ENCODE data around the gene ATG2A. TPM values are rescaled to one million over a fixed set of nuclear protein-coding genes. Genes with fewer than 3 reads are reported as not detected.

The ATG2A gene
- total RNA-seq, 1 donor from 2014 or later = 13.1 TPM

DNA sequence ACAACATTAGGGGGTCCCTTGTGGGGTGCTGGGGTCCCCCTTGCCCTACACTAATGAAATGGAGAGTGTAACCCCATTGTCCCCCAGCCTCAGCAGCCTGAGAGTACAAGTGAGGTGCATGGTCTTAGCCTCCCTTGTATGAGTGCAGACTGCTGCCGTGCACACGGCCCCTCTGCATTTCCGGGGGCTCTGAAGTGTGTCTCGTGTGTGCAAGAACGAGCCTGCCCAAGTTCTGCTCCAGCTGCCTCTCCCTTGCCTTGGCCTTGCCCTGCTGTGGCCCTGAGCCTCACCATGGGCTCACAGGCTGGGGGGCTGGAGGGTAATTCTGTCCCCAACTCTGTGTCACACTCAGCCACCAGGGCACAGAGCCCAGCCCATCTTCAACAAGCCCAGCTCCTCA lies 33.4 kb downstream of the ATG2A start:
- Histone ChIP-seq H3K9me3 (replicated peaks) (no peaks in the 10 kb centered on the region), H3K27me3 (ENCODE audit: low read depth) (no peaks in the 10 kb centered on the region), H3K4me1 (peaks cover 42% of the 10 kb centered on the region), H3K36me3 (no peaks in the 10 kb centered on the region), H3K27ac (replicated peaks) (peak overlapping the region; percentile 94), H3K4me3 (no peak overlapping the region)
- intact Hi-C loops (cut with micrococcal nuclease) = no loop called here
- no peak for DNase-seq
- TF ChIP-seq, protein P1, sequence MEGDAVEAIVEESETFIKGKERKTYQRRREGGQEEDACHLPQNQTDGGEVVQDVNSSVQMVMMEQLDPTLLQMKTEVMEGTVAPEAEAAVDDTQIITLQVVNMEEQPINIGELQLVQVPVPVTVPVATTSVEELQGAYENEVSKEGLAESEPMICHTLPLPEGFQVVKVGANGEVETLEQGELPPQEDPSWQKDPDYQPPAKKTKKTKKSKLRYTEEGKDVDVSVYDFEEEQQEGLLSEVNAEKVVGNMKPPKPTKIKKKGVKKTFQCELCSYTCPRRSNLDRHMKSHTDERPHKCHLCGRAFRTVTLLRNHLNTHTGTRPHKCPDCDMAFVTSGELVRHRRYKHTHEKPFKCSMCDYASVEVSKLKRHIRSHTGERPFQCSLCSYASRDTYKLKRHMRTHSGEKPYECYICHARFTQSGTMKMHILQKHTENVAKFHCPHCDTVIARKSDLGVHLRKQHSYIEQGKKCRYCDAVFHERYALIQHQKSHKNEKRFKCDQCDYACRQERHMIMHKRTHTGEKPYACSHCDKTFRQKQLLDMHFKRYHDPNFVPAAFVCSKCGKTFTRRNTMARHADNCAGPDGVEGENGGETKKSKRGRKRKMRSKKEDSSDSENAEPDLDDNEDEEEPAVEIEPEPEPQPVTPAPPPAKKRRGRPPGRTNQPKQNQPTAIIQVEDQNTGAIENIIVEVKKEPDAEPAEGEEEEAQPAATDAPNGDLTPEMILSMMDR (IDR thresholded peaks at IDR 0.05; ENCODE audit: borderline replicate concordance) = no peak

DNA sequence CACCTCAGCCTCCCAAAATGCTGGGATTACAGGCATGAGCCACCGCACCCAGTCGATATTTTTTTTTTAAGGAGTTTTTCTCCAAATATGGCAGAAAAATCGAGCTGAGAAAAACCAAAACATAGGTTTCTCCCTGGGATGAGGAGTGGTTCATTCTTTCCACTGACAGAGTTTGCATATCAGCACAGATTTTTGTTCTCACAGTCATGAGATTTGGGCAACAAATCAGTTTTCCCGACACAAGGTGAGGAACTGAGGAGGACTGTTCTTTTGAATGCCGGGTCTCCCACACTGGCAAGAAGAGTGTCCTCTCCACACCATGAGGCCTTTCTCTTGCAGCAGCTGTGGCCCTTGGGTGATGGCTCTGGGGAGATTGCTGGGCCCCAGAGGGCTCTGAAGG lies 34.8 kb downstream of the ATG2A start:
- H3K9me3 ChIP-seq (replicated peaks) = no peaks in the 10 kb centered on the region
- peak overlapping the region; percentile 94 for H3K27ac ChIP-seq (replicated peaks)
- no peaks in the 10 kb centered on the region for H3K36me3 ChIP-seq
- H3K4me1 ChIP-seq = peaks cover 39% of the 10 kb centered on the region
- DNase-seq = no peak
- no peak overlapping the region for H3K4me3 ChIP-seq
- TF ChIP-seq, protein P1 (IDR thresholded peaks at IDR 0.05; ENCODE audit: borderline replicate concordance) = no peak
- intact Hi-C loops (cut with micrococcal nuclease) = no loop called here
- H3K27me3 ChIP-seq (ENCODE audit: low read depth) = no peaks in the 10 kb centered on the region

DNA sequence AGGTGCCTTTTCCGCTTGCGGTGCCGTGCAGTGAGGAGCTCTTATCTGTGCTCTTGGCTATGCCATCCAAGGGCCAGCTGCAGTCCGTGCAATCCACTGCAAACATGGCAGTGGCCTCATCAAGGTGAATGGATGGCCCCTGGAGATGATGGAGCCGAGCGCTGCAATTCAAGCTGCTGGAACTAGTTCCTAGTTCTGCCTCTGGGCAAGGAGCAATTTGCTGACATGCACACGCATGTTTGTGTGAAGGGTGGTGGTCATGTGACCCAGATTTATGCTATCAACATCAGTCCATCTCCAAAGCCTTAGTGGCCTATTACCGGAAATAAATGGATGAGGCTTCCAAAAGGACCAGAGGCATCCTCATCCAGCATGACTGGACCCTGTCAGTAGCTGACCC lies 35.5 kb downstream of the ATG2A start:
- TF ChIP-seq, protein P1 (IDR thresholded peaks at IDR 0.05; ENCODE audit: borderline replicate concordance) = no peak
- H3K36me3 ChIP-seq = no peaks in the 10 kb centered on the region
- H3K27ac ChIP-seq (replicated peaks) = peak overlapping the region; percentile 94
- no peaks in the 10 kb centered on the region for H3K9me3 ChIP-seq (replicated peaks)
- H3K4me1 ChIP-seq = peaks cover 46% of the 10 kb centered on the region
- intact Hi-C loops (cut with micrococcal nuclease) = no loop called here
- no peak for DNase-seq
- H3K27me3 ChIP-seq (ENCODE audit: low read depth) = no peaks in the 10 kb centered on the region
- H3K4me3 ChIP-seq = no peak overlapping the region

DNA sequence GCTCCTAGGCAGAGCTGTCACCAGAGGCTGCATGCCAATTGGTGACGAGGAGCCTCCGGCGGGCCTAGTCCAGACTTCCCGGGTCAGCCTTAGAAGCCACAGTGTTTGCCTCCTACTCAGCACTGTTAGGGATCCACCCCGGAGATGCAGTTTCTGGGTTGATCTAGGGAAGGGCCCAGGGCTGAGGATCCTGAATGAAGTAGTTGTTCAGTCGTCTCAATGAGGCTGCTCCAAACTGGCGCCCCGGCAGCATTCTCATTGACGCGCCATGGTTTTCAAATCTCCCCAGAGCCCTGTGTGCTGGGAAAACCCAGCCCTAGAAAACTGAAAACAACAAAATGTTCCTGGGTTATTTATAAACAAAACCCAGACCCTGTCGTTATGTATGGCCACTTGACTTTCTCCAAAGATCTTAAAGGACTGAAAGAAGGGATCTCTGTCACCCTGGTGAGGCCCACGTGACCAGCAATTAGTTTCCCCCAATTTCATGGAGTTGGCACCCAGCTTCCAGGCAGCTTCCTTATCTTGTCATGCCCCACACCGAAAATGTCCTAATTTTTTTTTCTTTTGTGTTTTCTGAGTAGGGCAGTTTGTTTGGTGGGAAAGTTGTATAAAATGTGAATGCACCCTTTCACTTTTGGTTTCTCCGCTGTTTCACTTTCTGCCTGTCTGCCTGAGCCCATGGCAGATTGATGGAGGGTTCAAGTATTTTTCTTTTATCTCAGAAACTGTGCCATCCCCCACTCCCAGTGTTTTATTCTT lies 36.6 kb downstream of the ATG2A start:
- no peaks in the 10 kb centered on the region for H3K36me3 ChIP-seq
- H3K27me3 ChIP-seq (ENCODE audit: low read depth) = no peaks in the 10 kb centered on the region
- TF ChIP-seq, protein P1 (IDR thresholded peaks at IDR 0.05; ENCODE audit: borderline replicate concordance) = no peak
- peak overlapping the region; percentile 94 for H3K4me3 ChIP-seq
- H3K27ac ChIP-seq (replicated peaks) = peak overlapping the region; percentile 94
- intact Hi-C loops (cut with micrococcal nuclease) = no loop called here
- DNase-seq = peak; percentile 52
- H3K9me3 ChIP-seq (replicated peaks) = no peaks in the 10 kb centered on the region
- H3K4me1 ChIP-seq = peaks cover 56% of the 10 kb centered on the region

DNA sequence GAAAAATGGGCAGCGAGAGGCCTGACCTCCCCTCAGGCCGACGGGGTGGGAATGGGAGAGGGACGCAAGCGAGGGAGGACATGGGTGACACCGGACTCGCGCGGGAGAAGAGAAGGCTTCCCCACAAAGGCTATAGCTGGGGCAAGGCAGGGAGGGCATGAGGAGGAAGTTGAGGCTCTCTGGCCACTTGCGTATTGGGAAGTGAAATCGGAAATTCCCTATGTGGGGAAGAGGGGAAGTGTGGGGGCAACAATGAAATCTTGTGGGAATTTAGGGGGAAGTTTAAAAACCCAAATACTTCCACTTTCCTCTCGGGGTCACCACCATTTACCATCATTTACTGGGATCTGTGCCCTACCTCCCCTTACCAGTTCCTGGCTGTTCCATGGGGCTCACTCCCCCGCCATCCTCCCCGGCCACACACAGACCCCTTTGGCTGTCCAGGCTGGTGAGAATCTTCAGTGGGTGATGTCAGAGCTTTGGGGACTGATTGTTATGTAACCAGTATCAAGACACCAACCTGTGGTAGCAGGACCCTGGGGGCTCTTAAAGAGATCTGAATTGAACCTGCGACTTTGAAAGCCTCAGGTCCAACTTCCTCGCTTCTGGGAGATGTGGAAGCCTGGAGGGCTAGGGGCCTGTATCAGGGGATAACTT lies 37.6 kb downstream of the ATG2A start:
- no peaks in the 10 kb centered on the region for H3K9me3 ChIP-seq (replicated peaks)
- TF ChIP-seq, protein P1 (IDR thresholded peaks at IDR 0.05; ENCODE audit: borderline replicate concordance) = no peak
- peaks cover 67% of the 10 kb centered on the region for H3K4me1 ChIP-seq
- H3K27me3 ChIP-seq (ENCODE audit: low read depth) = no peaks in the 10 kb centered on the region
- peak overlapping the region; percentile 94 for H3K27ac ChIP-seq (replicated peaks)
- intact Hi-C loops (cut with micrococcal nuclease) = no loop called here
- DNase-seq = no peak
- H3K36me3 ChIP-seq = peaks cover 5% of the 10 kb centered on the region
- peak overlapping the region; percentile 94 for H3K4me3 ChIP-seq

All from left ventricle myocardium inferior (tissue), 1 donor.